Nephron progenitor cell (in vitro differentiated cells): ENCODE data around the gene KRTAP3-3.
"Not testable (repeated sequence)": the region's sequence is repeated elsewhere in the genome, so short reads cannot be mapped to it uniquely, and the experiment has no call there.

Source experiments
- DNase-seq: peaks from one replicate; pipeline ENCODE4 v3.0.0; 2021
- H3K27ac Mint-ChIP-seq: 2 replicates; pipeline ENCODE4 v1.8.0; 2021; ENCODE audit warnings: mild to moderate bottlenecking, moderate library complexity, mixed read lengths
- H3K27me3 Mint-ChIP-seq: 2 replicates; pipeline ENCODE4 v1.8.0; 2021; ENCODE audit warnings: mild to moderate bottlenecking, low read depth, mixed read lengths; ENCODE audit not compliant: poor library complexity
- H3K36me3 Mint-ChIP-seq: 2 replicates; pipeline ENCODE4 v1.8.0; 2021; ENCODE audit warnings: low read depth, mixed read lengths
- H3K4me1 Mint-ChIP-seq: 2 replicates; pipeline ENCODE4 v1.8.0; 2021; ENCODE audit warnings: mixed read lengths
- H3K4me3 Mint-ChIP-seq: 2 replicates; pipeline ENCODE4 v1.8.0; 2021; ENCODE audit warnings: mild to moderate bottlenecking, moderate library complexity, mixed read lengths
- H3K9me3 Mint-ChIP-seq: 2 replicates; pipeline ENCODE4 v1.8.0; 2021; ENCODE audit warnings: mild to moderate bottlenecking, moderate library complexity, mixed read lengths
- TF ChIP-seq, protein P1 (sequence below): fragments of 200-600 bp; sonication (generic); IDR thresholded peaks from 2 replicates; pipeline ENCODE4 v1.5.0; 2021; ENCODE audit warnings: antibody characterized with exemption

KRTAP3-3 gene

DNA sequence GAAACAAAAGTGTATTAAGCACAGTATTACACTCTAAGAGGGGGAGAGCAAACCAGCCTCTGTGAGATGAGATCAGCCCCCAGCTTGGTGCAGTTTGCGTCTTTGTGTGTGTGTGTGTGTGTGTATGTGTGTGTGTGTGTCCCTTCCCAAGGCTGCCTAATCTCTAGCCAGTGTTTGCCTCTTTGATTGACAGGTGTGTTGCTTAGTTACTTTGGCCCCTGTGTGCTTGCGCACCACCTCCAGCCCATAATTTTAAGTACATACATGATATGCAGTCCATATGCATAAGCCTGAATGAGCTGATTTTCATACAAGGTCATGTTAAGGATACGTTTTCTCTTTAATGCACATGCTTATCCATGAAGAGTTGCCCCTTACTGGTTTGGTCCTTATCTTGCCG, 7.8 kb upstream of the KRTAP3-3 start:
- H3K27ac Mint-ChIP-seq, result no peak overlapping the region
- DNase-seq, result no peak
- TF ChIP-seq, protein P1, sequence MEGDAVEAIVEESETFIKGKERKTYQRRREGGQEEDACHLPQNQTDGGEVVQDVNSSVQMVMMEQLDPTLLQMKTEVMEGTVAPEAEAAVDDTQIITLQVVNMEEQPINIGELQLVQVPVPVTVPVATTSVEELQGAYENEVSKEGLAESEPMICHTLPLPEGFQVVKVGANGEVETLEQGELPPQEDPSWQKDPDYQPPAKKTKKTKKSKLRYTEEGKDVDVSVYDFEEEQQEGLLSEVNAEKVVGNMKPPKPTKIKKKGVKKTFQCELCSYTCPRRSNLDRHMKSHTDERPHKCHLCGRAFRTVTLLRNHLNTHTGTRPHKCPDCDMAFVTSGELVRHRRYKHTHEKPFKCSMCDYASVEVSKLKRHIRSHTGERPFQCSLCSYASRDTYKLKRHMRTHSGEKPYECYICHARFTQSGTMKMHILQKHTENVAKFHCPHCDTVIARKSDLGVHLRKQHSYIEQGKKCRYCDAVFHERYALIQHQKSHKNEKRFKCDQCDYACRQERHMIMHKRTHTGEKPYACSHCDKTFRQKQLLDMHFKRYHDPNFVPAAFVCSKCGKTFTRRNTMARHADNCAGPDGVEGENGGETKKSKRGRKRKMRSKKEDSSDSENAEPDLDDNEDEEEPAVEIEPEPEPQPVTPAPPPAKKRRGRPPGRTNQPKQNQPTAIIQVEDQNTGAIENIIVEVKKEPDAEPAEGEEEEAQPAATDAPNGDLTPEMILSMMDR, result no peak
- no peaks in the 10 kb centered on the region for H3K9me3 Mint-ChIP-seq
- H3K36me3 Mint-ChIP-seq, result no peaks in the 10 kb centered on the region
- H3K27me3 Mint-ChIP-seq, result peaks cover 2% of the 10 kb centered on the region
- no peak overlapping the region for H3K4me3 Mint-ChIP-seq
- peaks cover 6% of the 10 kb centered on the region for H3K4me1 Mint-ChIP-seq

- not testable (repeated sequence) for H3K27me3 Mint-ChIP-seq, DNase-seq, H3K36me3 Mint-ChIP-seq, H3K4me3 Mint-ChIP-seq, H3K4me1 Mint-ChIP-seq, H3K27ac Mint-ChIP-seq, H3K9me3 Mint-ChIP-seq
Measured at GRCh38 chr17:40999563-40999962, 5.6 kb upstream of the KRTAP3-3 start, which contains the start of gene KRTAP3-2. Gene KRTAP3-2 (minus strand): TSS chr17:40999906. CDS start chr17:40999853, 53 bp downstream.

DNA sequence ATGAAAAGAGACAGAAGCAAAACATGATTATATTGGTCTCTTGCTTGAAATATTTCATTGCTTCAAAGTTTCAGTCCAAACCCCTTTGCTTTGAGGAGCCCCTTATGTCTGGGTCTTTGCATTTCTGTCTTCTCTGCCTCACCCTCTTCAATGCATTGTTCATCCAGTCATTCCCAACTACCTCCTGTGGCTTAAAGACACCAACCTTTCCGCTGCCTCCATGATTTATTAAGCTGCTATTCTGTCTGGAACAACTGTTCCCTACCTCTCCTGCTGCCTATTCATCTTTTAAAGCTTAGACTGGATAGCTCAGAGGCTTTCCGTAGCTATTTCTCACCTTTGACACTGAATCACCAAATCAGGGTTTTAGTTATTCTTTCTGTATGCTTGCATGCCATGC, 3.4 kb upstream of the KRTAP3-3 start:
- Mint-ChIP-seq H3K36me3 (no peaks in the 10 kb centered on the region), H3K4me1 (peaks cover 15% of the 10 kb centered on the region), H3K9me3 (no peaks in the 10 kb centered on the region), H3K4me3 (no peak overlapping the region), H3K27ac (no peak overlapping the region), H3K27me3 (peaks cover 2% of the 10 kb centered on the region)
- no peak for DNase-seq
- TF ChIP-seq, protein P1, result no peak

GRCh38 chr17:40996829-40997228, 2.9 kb upstream of the KRTAP3-3 start:
- TF ChIP-seq, protein P1, result no peak
- H3K27me3 Mint-ChIP-seq, result no peaks in the 10 kb centered on the region
- no peaks in the 10 kb centered on the region for H3K9me3 Mint-ChIP-seq
- peaks cover 17% of the 10 kb centered on the region for H3K4me1 Mint-ChIP-seq
- no peaks in the 10 kb centered on the region for H3K36me3 Mint-ChIP-seq
- no peak overlapping the region for H3K4me3 Mint-ChIP-seq
- no peak overlapping the region for H3K27ac Mint-ChIP-seq
- no peak for DNase-seq

DNA sequence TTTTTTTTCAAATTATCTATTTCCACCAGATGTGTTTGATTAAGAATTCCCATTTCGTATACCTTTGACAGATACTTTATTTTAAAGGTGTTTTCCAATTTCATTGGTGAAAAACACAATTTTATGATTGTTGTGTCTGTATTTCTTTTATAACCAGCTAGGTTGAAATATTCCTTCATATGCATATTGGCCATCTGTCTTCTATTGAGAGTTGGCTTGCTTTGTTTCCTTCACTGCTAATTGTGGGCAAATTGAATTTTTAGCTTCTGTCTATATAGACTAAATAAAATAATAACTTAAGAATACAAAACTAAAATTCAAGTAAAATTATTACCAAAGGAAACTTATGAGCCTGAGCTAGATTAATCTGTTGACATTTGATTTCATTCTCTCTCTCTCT, 1.2 kb upstream of the KRTAP3-3 start:
- H3K9me3 Mint-ChIP-seq, result peaks cover 5% of the 10 kb centered on the region
- peaks cover 17% of the 10 kb centered on the region for H3K4me1 Mint-ChIP-seq
- no peaks in the 10 kb centered on the region for H3K36me3 Mint-ChIP-seq
- TF ChIP-seq, protein P1, result no peak
- no peak overlapping the region for H3K4me3 Mint-ChIP-seq
- H3K27me3 Mint-ChIP-seq, result no peaks in the 10 kb centered on the region
- no peak overlapping the region for H3K27ac Mint-ChIP-seq
- DNase-seq, result no peak

- H3K27me3 Mint-ChIP-seq, result no peaks in the 10 kb centered on the region
- H3K4me1 Mint-ChIP-seq, result peaks cover 17% of the 10 kb centered on the region
- DNase-seq, result no peak
- TF ChIP-seq, protein P1, result no peak
- H3K4me3 Mint-ChIP-seq, result no peak overlapping the region
- no peak overlapping the region for H3K27ac Mint-ChIP-seq
- no peaks in the 10 kb centered on the region for H3K36me3 Mint-ChIP-seq
- H3K9me3 Mint-ChIP-seq, result peaks cover 5% of the 10 kb centered on the region
Measured at GRCh38 chr17:40993084-40993483, 880 bp downstream of the KRTAP3-3 start.
